Ovary (tissue), 9 donors: Measurements from ENCODE around the gene SIPA1L2. TPM values are rescaled to one million over a fixed set of nuclear protein-coding genes. Genes with fewer than 3 reads are reported as not detected.

ENCODE experiments used
- DNase-seq, 5 donors: peaks; one replicate each; pipeline ENCODE4 v3.0.0-alpha.2; 2019 to 2020
- H3K27ac ChIP-seq, 2 donors: fragments of 200-600 bp; one replicate each; pipeline versions ENCODE4 v1.5.1 to v1.8.0; 2019 to 2022
- H3K27me3 ChIP-seq: fragments of 200-600 bp; one replicate; pipeline ENCODE4 v1.8.0; 2022
- H3K36me3 ChIP-seq: fragments of 200-600 bp; sonication (generic); one replicate; pipeline ENCODE4 v1.5.1; 2019
- H3K4me1 ChIP-seq: one replicate; pipeline ENCODE4 v1.8.1; 2013; ENCODE audit warnings: mild to moderate bottlenecking, moderate library complexity; ENCODE audit not compliant: insufficient read depth
- H3K4me3 ChIP-seq: fragments of 200-600 bp; sonication (generic); one replicate; pipeline ENCODE4 v1.5.1; 2017
- H3K9me3 ChIP-seq, 2 donors: fragments of 200-600 bp in 1 of 2; sonication (generic) in 1 of 2; one replicate each; pipeline versions ENCODE4 v1.5.1 to v1.8.1; 2013 to 2019; ENCODE audit warnings: mild to moderate bottlenecking in 1 of 2, moderate library complexity in 1 of 2
- CTCF ChIP-seq, 3 donors: fragments of 450-650 bp in 2 of 3; fragments of 200-600 bp in 1 of 3; IDR thresholded peaks; one replicate each; pipeline versions ENCODE4 v1.5.1 to v1.8.0; 2016 to 2022; ENCODE audit warnings: antibody characterized with exemption in 3 of 3, mild to moderate bottlenecking in 1 of 3
- EP300 ChIP-seq: sonication (generic); formaldehyde crosslinking; IDR thresholded peaks from one replicate; pipeline ENCODE4 v1.6.1; 2017; ENCODE audit warnings: antibody characterized with exemption
- POLR2A ChIP-seq: fragments of 450-650 bp; IDR thresholded peaks from one replicate; pipeline ENCODE4 v1.6.1; 2017; ENCODE audit warnings: antibody characterized with exemption, mild to moderate bottlenecking, moderate library complexity
- WGBS, 3 donors: extraction: QIAGEN DNeasy Blood & Tissue Kit in 1 of 3; methylation state at CpG; one replicate each; pipeline versions ENCODE4 v1.1.5 to v1.1.7; 2013 to 2017; 5-methylcytosine and 5-hydroxymethylcytosine counted together
- intact Hi-C, 4 donors: fragments of 100-400 bp; cut with DNase I; formaldehyde crosslinking; loops; one replicate each; pipeline versions ENCODE4 v1.11.0 to v1.15.1; 2022 to 2023
- polyA plus RNA-seq, 2 donors: library from polyadenylated mRNA; stranded (reverse); fragments of 200-250 nt in 1 of 2; fragments of 350-450 nt in 1 of 2; fragmentation: Illumina TruSeq in 1 of 2; extraction: RNeasy Lipid Tissue Mini Kit (QIAGEN cat#74804) in 1 of 2; gene quantifications; one replicate each; pipeline ENCODE4 v1.2.3, GENCODE V29; 2013 to 2014
- total RNA-seq, 7 donors: library from RNA; depleted of rRNA in 2 of 7; stranded (reverse); fragments of >200 nt in 2 of 7; fragmentation: NEBNext Ultra II Directional in 3 of 7; extraction: Animal tissue kit (Norgen Biotek cat#: 25700) in 3 of 7; gene quantifications; one replicate each; pipeline versions ENCODE4 v1.1.0 to v1.2.4, GENCODE V29; 2016 to 2023
- donor health status: DM: no; HTN: no; CAD: no; lungs with moderate emphysema.
- donor health status: DM: no; HTN: no; CAD: no.
- donor health status: Bipolar disorder and iron deficiency.
- donor health status: DM: yes; HTN: yes; CAD: no.
- donor health status: DM: no; HTN: no; CAD: no.
- donor health status: DM: yes; HTN: yes; CAD: no.

The SIPA1L2 gene
- total and polyA plus RNA-seq, 9 donors: 12.3 to 52.9 (median 20.1) TPM

GRCh38 chr1:232589812-232590743 lies 39.9 kb downstream of the SIPA1L2 start:
- no peak for DNase-seq
- H3K9me3 ChIP-seq: no peaks in the 10 kb centered on the region
- TF ChIP-seq CTCF (IDR thresholded peaks at IDR 0.05) (no peak), POLR2A (no peak), EP300 (no peak)
- H3K4me3 ChIP-seq: no peak overlapping the region
- WGBS, 3 donors: 75 to 79% (median 76%) methylated on average over 10 of the region's 10 CpGs
- H3K4me1 ChIP-seq: peaks cover 12% of the 10 kb centered on the region
- no peak overlapping the region for H3K27ac ChIP-seq
- H3K36me3 ChIP-seq: no peaks in the 10 kb centered on the region
- no peaks in the 10 kb centered on the region for H3K27me3 ChIP-seq
- intact Hi-C loops: no loop called here

GRCh38 chr1:232589111-232589811 lies 40.7 kb downstream of the SIPA1L2 start:
- no peak for DNase-seq
- Histone ChIP-seq H3K27ac (no peak overlapping the region), H3K27me3 (no peaks in the 10 kb centered on the region), H3K4me1 (peaks cover 11% of the 10 kb centered on the region), H3K36me3 (no peaks in the 10 kb centered on the region), H3K4me3 (no peak overlapping the region), H3K9me3 (no peaks in the 10 kb centered on the region)
- WGBS, 3 donors: 90 to 93% (median 91%) methylated on average over 6 of the region's 6 CpGs
- TF ChIP-seq POLR2A (no peak), CTCF (IDR thresholded peaks at IDR 0.05) (no peak), EP300 (no peak)
- intact Hi-C loops: no loop called here

- Histone ChIP-seq H3K36me3 (no peaks in the 10 kb centered on the region), H3K27me3 (no peaks in the 10 kb centered on the region), H3K27ac (no peak overlapping the region), H3K9me3 (no peaks in the 10 kb centered on the region), H3K4me1 (peaks cover 5% of the 10 kb centered on the region), H3K4me3 (no peak overlapping the region)
- 77 to 82% (median 79%) methylated on average over 11 of the region's 11 CpGs for WGBS, 3 donors
- TF ChIP-seq CTCF (IDR thresholded peaks at IDR 0.05): no peak
- no peak for TF ChIP-seq EP300
- intact Hi-C loops: no loop called here
- no peak for DNase-seq
These were observed 42.6 kb downstream of the SIPA1L2 start for GRCh38 chr1:232587141-232588008.

- Histone ChIP-seq H3K4me1 (peaks cover 5% of the 10 kb centered on the region), H3K36me3 (no peaks in the 10 kb centered on the region), H3K27ac (no peak overlapping the region), H3K4me3 (no peak overlapping the region), H3K9me3 (no peaks in the 10 kb centered on the region), H3K27me3 (no peaks in the 10 kb centered on the region)
- no peak for TF ChIP-seq CTCF (IDR thresholded peaks at IDR 0.05)
- TF ChIP-seq POLR2A: no peak
- no peak for TF ChIP-seq EP300
- intact Hi-C loops: no loop called here
- WGBS, 3 donors: 62 to 76% (median 75%) methylated on average over 3 of the region's 3 CpGs
- DNase-seq: no peak
These were observed 43.3 kb downstream of the SIPA1L2 start for GRCh38 chr1:232586679-232587078.
